HEK293T (cell line): ENCODE results near the gene SERPINB6.

Experiments
- ARNT ChIP-seq: fragments of 450-650 bp; IDR thresholded peaks from 2 replicates; pipeline ENCODE4 v1.6.1; 2017; ENCODE audit warnings: mild to moderate bottlenecking
- CTBP1 ChIP-seq: fragments of 450-650 bp; IDR thresholded peaks from 2 replicates; pipeline ENCODE4 v1.6.1; 2016; ENCODE audit warnings: borderline replicate concordance
- FOXK2 ChIP-seq: fragments of 450-650 bp; IDR thresholded peaks from 2 replicates; pipeline ENCODE4 v1.6.1; 2016; ENCODE audit warnings: mild to moderate bottlenecking
- SP1 ChIP-seq: fragments of 450-650 bp; IDR thresholded peaks from 2 replicates; pipeline ENCODE4 v1.6.1; 2017
- SUZ12 ChIP-seq: fragments of 450-650 bp; IDR thresholded peaks from 2 replicates; pipeline ENCODE4 v1.6.1; 2016; ENCODE audit warnings: mild to moderate bottlenecking
- TARDBP ChIP-seq: fragments of 450-650 bp; IDR thresholded peaks from 2 replicates; pipeline ENCODE4 v1.6.1; 2016

DNA sequence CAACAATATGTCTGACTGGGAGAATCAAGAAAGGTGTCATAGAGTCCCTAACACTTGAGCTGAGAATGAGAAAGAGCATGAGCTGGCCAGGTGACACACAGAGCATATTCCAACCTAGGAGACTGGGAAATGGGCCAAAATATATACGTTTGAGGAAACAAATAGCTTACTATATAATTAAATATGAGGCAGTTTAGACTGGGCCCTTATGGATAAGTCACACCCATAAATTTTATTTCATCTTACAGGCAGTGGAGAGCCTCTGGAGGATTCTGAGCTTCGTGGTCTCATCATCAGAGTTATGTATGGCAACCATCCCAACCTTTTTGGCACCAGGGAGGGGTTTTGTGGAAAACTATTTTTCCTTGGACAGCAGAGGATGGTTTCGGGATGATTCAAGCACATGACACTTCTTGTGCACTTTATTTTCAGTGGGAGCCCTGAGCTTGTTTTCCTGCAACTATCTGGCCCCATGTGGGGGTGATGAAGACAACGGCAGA lies 15.4 kb upstream of the SERPINB6 start:
- TF ChIP-seq ARNT (no peak), SUZ12 (no peak), TARDBP (no peak), SP1 (no peak), FOXK2 (no peak), CTBP1 (no peak)
